ENCODE data around the gene CCNC.

The CCNC gene

GRCh38 chr6:99553888-99554287 lies 14.6 kb downstream of the CCNC start:
- no peak for DNase-seq (ENCODE audit: low spot score)
- no peak for TF ChIP-seq CTCF (IDR thresholded peaks at IDR 0.05; ENCODE audit: extremely low read depth, missing control alignments)

GRCh38 chr6:99550046-99550748 lies 18.3 kb downstream of the CCNC start:
- no peak for DNase-seq (ENCODE audit: low spot score)
- TF ChIP-seq CTCF (IDR thresholded peaks at IDR 0.05; ENCODE audit: extremely low read depth, missing control alignments): no peak

GRCh38 chr6:99548706-99549105 lies 19.8 kb downstream of the CCNC start:
- no peak for DNase-seq (ENCODE audit: low spot score)
- TF ChIP-seq CTCF (IDR thresholded peaks at IDR 0.05; ENCODE audit: extremely low read depth, missing control alignments): no peak

- no peak for TF ChIP-seq CTCF (IDR thresholded peaks at IDR 0.05; ENCODE audit: extremely low read depth, missing control alignments)
- DNase-seq (ENCODE audit: low spot score): no peak
Measured at GRCh38 chr6:99547526-99547925, 20.9 kb downstream of the CCNC start.

GRCh38 chr6:99545442-99545841 lies 23.0 kb downstream of the CCNC start:
- DNase-seq (ENCODE audit: low spot score): no peak
- no peak for TF ChIP-seq CTCF (IDR thresholded peaks at IDR 0.05; ENCODE audit: extremely low read depth, missing control alignments)

- no peak for DNase-seq (ENCODE audit: low spot score)
- no peak for TF ChIP-seq CTCF (IDR thresholded peaks at IDR 0.05; ENCODE audit: extremely low read depth, missing control alignments)
Measured at GRCh38 chr6:99543968-99544367, 24.5 kb downstream of the CCNC start.

GRCh38 chr6:99530627-99531026 lies 37.8 kb downstream of the CCNC start:
- no peak for TF ChIP-seq CTCF (IDR thresholded peaks at IDR 0.05; ENCODE audit: extremely low read depth, missing control alignments)
- DNase-seq (ENCODE audit: low spot score): no peak

Measured in GM20000 (cell line).